Measurements from ENCODE around the gene SCARB2. TPM values are rescaled to one million over a fixed set of nuclear protein-coding genes. Genes with fewer than 3 reads are reported as not detected.

SCARB2 gene
- total RNA-seq, 1 donor from 2014 or later: 228 TPM

DNA sequence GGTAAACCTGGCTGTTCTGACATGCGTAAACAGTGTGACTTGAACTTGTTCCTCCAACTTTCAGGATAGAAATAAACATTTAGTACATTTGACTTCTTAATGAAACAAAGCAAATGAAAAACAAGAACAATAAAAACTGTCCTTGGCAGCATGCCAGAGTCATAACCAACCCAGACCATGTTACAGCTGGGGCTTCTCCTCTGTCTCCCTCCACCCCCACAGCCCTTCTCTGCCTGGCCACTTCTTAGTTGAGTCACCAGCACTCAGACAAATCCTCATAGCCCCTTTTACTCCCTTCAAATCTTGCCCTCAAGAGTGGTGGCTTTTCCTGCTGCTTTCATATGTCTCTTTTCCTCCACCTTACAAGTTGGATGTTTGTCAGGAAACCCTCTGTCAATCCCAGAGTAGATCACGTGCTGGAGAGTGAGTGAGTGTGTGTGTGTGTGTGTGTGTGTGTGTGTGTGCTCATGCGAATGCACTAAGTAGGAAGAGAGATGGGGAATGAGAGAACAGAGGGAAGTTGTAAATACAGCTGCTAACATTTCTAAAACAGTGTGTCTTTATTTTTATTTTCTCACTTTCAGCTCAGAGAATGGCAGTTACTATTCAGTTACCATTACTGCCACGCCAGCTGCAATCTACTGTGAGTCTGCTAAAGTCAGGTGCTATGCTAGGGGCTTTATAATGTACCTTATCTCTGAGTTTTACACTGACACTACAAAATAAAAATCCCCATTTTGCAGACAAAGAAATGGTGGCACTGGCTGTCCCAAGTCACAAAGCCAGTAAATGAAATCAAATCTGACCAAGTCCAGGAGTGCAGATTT, 15.0 kb downstream of the SCARB2 start:
- peak; percentile 75 for DNase-seq (ENCODE audit: low spot score)

DNA sequence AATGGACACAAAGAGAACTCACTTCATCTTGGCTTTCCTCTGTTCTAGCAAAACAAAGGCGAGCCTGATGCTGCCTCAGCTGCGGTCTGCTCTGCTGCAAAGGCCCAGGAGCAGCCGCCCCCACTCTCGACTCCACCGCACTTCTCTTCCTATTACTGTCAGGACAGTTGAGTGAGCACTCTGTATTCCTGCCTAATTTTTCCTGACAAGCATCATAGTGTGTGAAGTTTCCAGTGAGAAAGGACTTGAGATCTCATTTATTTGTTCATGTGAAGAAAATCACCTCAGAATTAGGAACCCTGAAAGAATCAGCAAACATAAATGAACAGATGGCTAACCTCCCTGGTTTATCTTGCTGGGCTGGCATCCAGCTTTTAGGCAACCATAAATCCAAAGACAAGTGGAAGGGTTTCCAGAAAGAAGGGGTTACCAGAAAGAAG, 15.6 kb downstream of the SCARB2 start:
- no peak for DNase-seq (ENCODE audit: low spot score)

- DNase-seq (ENCODE audit: low spot score): no peak
Observed at GRCh38 chr4:76197031-76197743, 16.4 kb downstream of the SCARB2 start.

- no peak for DNase-seq (ENCODE audit: low spot score)
Observed at GRCh38 chr4:76196376-76196775, 17.2 kb downstream of the SCARB2 start.

- no peak for DNase-seq (ENCODE audit: low spot score)
Observed at GRCh38 chr4:76195326-76195725, 18.3 kb downstream of the SCARB2 start.

DNA sequence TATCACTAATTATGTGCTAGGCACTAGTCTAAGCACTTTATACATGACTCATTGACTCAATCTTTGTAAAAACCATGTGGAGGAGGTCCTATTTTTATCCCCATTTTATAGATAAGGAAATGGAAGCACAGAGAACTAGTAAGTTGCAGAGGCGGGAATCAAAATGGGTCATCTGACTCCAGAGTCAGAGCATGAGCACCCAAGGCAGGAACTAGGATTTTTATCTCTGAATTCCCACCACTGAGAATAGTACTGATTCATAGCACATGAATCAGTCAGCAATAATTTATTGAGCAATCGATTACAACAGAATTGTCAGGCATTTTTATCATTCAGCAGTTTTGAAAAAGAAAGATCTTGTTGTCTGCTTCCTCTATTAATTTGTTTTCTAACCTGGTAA, 19.3 kb downstream of the SCARB2 start:
- no peak for DNase-seq (ENCODE audit: low spot score)

- DNase-seq (ENCODE audit: low spot score): no peak
Observed at GRCh38 chr4:76192236-76192635, 21.4 kb downstream of the SCARB2 start.

GRCh38 chr4:76188557-76188956, 25.1 kb downstream of the SCARB2 start:
- DNase-seq (ENCODE audit: low spot score): no peak

DNA sequence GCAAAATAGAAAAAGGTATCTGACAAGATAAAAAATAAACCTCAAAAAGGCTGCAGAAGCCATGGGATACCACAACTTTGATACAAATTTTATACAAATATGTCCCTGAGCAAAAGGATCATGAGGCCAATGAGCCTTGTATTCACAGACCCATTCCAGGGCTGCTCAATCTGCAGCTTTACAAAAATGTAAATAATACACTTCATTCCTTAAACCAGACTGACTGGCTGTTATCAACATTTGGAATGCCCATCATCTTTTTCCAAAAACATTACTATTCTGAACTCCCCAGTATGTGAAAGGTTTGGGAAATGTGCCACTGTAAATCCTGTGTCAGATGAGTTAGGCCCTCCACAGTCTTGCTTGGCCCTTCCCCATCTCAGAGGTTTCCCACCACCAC, 25.5 kb downstream of the SCARB2 start:
- DNase-seq (ENCODE audit: low spot score): no peak

- no peak for DNase-seq (ENCODE audit: low spot score)
Observed at GRCh38 chr4:76187152-76187551, 26.5 kb downstream of the SCARB2 start.

DNA sequence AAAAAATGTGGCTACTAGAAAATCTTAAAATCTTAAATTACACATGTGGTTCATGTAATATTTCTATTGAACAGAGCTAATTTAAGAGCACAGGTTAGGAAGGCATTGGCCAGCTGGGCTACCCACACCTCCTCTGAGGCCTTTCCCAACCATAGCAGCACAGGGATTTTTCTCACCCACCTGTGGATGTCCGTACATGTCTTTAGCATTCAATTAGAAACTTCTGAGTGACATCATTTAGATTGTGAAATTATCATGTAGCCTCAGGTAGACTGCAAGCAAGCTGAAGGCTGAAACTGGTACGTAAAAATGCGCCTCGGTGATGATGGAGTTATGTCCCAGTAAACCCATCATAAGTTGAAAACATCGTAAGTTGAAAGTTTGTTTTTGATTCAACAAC, 31.2 kb downstream of the SCARB2 start:
- no peak for DNase-seq (ENCODE audit: low spot score)

- DNase-seq (ENCODE audit: low spot score): peak; percentile 85
Observed at GRCh38 chr4:76179398-76180318, 34.0 kb downstream of the SCARB2 start.

DNA sequence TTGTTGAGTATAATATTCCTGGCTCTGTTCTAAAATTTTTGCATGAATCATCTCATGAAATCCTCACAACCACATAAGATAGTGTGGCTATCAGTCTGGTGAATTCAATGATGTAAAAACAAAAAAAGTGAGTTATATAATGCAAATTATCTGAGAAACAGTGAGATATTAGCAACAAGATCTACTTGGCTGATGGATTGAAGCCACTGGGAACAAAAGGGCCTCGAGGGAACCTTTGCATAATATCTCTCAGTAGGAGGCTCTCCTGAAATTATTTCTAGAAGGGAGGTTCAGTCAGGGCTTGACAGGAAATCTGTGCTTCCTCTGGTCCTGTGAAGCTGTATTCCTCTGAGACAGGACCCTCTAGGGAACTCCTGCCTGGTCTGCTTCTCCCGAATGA, 35.3 kb downstream of the SCARB2 start:
- DNase-seq (ENCODE audit: low spot score): no peak

DNA sequence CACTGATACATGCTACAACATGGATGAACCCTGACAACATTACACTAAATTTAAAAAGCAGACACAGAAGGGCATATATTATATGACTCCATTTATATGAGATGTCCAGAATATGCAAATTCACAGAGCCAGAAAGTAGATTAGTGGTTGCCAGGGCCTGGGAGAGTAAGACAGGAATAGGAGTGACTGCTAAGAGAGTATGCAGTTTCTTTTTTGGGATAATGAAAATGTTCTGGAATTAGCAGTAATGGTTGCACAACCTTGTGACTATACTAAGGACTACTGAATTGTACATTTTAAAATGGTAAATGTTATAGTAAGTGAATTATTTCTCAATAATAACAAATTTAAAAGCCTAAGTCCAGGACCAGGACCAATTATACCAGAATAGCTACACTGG, 35.9 kb downstream of the SCARB2 start:
- DNase-seq (ENCODE audit: low spot score): no peak

GRCh38 chr4:76175336-76175735, 38.3 kb downstream of the SCARB2 start:
- DNase-seq (ENCODE audit: low spot score): no peak

- DNase-seq (ENCODE audit: low spot score): no peak
Observed at GRCh38 chr4:76174216-76174615, 39.4 kb downstream of the SCARB2 start.

- DNase-seq (ENCODE audit: low spot score): no peak
Observed at GRCh38 chr4:76168688-76169087, 44.9 kb downstream of the SCARB2 start.

DNA sequence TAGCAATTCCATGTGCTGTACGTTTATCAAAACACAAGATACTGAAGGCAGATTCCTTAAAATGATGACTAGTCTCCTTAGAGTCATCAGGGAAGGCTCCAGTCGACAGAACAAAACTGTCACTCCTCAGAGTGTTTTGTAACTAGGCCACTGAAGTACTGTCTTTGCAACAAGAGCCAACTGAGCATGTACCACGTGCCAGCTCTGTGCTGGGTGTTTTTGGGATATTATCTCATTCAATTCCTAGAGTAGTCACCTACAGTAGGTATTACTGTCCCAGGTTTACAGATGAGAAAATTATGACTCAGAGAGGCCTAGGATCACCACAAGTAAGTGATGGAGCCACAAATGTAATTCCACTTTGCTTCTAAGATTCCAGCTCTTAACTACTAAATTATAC, 47.1 kb downstream of the SCARB2 start:
- DNase-seq (ENCODE audit: low spot score): no peak

GRCh38 chr4:76160355-76160754, 53.3 kb downstream of the SCARB2 start:
- no peak for DNase-seq (ENCODE audit: low spot score)

DNA sequence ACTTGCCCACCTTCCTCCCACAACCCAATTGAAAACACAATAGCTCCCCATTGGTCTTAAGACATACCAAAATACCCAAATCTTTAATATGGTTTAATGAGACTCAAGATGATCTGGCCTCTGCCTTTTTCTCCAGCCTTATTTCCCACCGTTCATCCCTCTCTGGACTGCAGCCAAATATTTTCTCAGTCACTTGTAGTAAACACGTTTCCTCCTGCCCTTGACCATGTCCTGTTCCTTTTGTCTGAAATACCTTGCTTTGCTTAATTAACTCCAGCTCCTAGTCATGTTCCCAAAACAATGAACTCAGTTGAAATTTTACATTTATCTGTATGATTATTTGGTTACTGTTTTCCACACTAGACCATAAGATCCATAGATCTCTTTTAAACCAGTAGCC, 57.0 kb downstream of the SCARB2 start:
- no peak for DNase-seq (ENCODE audit: low spot score)

DNA sequence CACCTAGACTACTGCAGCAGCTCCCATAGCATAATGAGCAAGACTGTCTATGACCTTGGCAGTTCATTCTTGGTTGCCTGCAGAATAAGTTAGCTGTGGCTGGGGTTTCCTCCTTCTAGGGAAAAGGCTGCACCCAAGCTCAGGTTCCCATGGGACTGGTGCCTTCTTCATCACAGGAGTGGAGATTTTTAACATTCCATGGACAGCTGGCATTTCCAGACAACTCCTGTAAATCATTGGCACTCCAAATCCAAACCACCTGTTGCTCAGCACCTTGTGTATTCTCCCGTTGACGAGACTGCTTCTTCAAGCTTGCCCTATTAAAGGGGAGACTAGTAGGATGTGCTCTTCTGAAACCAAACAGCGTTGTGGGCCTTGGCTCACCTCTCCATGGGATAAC, 57.6 kb downstream of the SCARB2 start:
- no peak for DNase-seq (ENCODE audit: low spot score)

- no peak for DNase-seq (ENCODE audit: low spot score)
Observed at GRCh38 chr4:76153356-76153755, 60.3 kb downstream of the SCARB2 start.
